DMS153 (cell line): ENCODE data around the gene SCGN.

Experiments used
- DNase-seq: peaks from one replicate; lab custom pipeline; 2025; lab: John Stamatoyannopoulos, UW

Gene SCGN

DNA sequence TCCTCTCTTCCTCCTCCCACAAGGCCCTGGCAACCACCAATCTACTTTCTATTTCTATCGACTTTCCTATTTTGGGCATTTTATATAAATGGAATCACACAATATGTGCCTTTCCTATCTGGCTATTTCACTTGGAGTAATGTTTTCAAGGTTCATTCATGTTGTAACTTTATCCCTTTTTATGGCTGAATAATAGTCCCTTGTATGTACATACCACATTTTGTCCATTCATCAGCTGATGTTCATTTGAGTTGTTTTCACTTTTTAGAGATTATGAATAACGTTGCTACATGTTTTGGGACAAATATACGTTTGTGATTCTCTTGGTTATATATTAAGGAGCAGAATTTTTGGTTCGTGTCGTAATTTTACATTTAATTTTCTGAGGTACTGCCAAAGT is 33.9 kb downstream of the SCGN start:
- no peak for DNase-seq

DNA sequence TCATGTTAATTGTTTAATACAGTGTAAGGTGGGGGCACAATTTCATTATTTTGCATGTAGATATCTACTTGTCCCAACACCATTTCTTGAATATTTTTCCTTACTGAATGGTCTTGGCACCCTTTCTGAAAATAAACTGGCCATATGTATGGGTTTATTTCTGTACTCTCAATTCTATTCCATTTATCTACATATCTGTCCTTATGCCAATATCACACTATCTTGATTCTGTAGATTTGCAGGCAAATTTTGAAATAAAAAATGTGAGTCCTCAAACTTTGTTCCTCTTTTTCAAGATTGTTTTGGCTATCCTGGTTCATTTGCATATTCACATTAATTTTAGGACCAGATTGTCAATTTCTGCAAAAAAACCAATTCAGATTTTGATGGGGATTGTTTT is 34.8 kb downstream of the SCGN start:
- no peak for DNase-seq

DNA sequence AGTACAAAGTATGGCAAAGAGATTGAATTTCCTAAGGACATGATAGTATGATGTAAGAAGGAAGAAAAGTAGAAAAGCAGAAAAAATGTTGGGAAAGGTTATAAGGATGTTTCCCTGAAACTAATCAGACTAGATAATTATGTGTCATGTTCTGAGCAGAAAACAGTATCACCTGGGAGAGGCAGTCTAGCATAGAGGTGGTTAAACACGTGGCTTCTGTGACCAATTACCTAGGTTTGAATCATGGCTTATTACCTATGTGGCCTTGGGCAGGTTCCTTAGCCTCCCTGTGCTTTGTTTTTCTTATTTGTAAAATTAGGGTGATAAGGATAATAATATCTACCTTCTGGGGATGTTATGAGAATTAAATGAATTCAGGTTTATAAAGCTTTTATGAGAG is 38.0 kb downstream of the SCGN start:
- DNase-seq = no peak

DNA sequence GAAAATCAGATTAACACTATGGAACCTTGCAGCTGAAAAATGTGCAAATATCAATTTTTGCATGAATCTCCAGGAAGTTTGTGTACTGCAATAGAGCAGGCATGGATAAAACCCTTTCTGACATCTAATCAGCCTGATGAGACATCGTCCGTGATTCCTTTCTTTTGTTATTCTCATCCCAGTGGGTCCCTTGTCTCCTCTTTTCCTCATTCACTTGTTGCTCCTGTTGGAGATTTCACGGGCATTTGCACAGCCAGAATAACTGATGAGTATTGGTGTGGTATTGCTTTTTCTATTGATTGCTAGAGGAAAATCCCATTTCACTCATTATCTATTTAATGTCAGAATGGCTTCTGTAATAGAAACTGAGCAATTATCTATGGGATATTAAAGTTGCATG is 39.9 kb downstream of the SCGN start:
- no peak for DNase-seq

DNA sequence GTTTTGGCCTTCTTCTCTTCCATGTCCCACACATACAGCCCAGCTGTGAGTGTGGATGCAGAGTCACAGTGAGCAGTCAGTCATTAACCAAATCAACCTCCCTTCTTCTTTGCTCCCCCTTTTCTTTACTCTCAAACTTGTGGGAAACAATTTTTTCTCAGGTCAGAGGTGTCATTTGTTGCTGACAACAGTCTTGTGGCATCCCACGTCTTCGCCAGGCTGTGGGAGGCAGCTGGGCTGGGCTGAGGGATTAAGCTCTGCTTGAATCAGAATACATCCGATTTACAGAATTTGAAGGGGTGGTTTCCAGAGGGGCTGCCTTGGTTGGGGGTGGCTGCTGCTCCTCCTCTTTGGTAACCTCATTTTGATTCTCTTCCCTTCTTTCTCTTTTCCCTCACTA is 40.5 kb downstream of the SCGN start:
- DNase-seq = no peak

DNA sequence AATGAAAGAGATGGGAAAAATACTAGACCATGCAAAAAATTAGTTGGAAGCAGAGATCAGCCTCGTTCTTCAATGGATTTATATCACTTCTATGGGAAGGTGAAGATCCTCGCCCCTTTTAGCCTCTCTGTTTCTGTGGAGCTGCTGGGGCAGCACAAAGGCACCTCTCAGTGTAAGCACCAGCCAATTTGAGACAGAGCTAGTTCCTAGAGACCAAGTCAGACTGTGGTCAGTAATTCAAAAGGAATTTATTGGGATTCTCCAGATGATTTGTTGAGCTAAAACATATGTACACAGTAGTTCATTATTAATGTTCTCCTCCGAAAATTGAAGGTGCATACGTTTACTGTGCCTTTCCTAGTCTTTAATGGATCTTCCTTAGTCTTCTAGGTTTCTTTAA is 42.4 kb downstream of the SCGN start:
- no peak for DNase-seq

DNA sequence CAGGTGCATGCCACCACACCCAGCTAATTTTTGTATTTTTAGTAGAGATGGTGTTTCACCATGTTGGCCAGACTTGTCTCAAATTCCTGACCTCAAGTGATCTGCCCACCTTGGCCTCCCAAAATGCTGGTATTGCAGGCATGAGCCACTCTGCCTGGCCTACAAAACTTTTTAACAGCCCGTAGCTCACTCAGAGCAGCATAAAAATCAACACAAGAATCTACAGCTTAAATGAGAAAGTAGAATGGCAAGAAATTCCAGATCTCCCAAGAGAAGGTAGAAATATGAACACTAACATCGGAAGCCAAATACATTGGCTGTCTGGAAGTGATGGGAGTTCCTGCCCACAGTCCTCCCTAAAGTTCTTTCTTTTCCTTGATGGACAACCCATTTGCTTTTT is 43.7 kb downstream of the SCGN start:
- DNase-seq = no peak

DNA sequence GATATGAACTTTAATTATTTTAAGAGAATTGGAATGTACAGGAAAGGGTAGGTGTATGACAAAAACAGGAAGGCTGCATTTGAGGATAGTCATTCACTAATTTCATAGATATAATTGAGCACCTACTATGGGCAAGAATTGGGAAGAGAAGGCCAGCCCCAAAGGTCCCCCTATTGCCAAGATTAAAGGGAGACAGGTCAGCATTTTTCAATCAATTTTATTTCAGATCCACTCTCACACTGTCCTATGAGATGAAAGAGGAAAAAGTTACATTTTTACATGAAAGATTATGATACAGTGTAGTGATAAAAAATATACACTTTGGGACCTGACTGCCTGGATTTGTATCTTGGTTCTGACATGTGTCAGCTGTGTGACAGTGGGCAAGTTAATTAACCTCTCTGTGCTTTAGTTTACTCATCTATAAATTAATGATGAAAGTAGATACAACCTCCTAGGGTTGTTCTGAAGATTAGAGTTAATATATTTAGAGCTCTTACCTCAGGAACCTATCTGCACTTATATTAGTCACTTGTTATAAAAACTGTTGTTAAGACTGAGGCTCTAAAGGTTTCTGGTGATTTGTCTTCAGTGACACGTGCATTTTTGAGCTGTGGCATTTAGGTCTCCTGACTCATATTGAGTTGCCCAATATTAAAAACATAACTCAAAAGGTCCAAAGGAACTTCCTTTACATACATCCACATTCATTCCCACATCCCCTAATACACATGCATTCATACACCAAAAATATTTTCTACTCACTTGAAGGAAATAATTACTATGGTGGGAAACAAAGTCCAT is 45.7 kb downstream of the SCGN start:
- no peak for DNase-seq

DNA sequence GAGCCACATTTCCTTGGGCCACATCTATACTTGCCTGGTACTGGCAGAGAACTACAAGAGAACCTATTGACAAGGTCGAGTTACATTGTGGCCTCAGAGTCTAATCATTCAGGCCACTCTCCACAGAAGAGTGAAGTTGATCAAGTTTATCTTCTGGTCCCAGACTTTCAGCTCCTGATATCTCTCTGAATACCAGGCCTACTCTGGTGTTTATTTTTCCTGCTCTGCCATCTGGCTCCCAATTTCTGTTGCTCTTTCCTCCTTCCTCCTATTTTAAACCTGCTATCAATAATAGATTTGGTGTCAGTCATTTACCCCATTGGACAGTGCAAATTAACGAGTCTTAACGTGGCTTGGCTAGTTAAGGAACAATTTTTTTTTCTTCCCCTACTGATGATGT is 46.6 kb downstream of the SCGN start:
- no peak for DNase-seq

DNA sequence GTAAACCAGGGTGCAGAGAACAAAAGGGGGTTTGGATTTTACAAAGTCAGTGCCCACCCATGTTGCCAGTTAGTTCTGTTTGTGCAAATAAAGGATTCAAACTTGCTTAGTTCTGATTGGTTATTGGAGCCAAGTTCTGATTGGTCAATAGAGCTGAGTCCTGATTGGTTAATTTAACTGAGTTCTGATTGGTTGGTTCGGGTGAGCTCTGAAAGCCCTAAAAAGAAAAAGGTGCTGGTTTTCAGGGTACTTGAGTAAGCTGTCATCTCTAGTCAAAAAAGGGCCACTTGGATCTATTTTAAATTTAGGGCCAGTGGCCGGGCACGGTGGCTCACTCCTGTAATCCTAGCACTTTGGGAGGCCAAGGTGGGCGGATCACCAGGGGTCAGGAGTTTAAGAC is 47.6 kb downstream of the SCGN start:
- DNase-seq = no peak

DNA sequence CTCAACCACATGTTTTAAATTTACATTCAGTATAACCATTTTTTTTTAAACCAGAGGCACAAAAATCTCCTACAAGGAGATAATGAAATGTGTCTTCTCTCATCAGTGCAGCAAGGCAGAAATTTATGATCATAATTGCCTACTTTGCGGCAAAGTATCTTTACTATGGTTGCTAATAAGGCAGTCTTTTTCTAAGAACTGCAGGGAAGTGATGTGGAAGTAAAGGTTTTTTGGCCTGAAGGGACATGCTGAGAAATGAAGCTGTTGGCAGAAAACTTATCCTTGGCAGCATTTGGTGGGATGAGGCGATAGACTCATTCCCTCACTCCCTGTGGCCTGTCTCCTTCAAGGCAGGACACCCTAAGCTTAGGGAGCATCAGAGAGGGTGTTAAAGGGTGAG is 48.7 kb downstream of the SCGN start:
- no peak for DNase-seq

DNA sequence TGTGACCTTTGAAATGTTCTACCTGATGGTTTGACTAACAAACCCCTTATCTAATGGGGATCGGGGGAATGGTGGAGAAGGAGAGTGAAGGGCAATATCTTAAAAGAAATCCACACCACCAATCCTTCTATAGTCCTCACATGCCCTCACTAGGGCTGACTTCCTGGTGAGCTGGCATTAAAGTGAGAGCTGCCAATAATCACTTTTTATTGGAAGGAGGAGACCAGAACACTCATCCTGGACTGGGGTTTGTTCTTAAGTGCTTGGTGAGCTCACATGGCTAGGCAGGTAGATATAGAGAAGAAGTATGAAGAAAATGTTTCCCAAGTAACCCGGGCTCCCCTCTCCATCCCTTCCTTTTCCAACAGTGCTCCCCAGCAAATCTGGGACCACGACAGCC is 49.8 kb downstream of the SCGN start:
- DNase-seq = no peak

DNA sequence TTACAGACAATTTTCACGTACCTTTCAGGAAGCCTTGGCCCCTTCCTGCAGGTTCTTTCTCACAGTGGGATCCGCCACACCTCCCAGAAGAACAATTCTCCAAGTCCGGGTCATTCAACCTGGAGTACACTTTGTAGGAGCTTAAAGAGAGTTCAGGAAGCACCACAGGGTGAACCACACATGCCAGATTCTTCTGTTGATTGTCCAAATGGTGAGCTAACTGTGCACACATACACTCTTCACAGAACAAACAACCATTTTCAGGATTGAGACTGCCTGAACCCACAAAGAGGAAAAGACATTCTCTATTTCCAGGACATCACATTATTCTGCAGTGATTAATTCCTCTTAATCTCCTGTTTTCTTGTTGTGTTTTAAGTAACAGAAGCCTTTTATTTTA is 51.0 kb downstream of the SCGN start:
- DNase-seq = peak; percentile 50

DNA sequence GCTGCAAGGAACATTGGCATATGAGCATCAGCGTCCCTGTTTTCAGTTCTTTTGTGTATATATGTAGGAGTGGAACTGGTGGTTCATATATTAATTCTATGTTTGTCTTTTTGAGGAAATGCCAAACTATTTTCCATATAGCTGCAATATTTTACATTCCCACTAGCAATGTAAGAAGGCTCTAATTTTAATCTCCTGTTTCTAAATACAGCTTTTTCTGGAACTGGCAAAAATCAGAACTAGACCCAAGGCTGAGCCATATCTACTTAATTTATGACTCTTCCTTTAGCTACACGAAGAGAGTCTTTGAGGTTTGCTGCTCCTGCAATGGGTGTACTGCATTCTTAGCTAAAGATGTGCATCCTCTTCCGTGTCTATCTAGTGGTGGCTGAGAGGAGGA is 52.0 kb downstream of the SCGN start:
- DNase-seq = no peak

DNA sequence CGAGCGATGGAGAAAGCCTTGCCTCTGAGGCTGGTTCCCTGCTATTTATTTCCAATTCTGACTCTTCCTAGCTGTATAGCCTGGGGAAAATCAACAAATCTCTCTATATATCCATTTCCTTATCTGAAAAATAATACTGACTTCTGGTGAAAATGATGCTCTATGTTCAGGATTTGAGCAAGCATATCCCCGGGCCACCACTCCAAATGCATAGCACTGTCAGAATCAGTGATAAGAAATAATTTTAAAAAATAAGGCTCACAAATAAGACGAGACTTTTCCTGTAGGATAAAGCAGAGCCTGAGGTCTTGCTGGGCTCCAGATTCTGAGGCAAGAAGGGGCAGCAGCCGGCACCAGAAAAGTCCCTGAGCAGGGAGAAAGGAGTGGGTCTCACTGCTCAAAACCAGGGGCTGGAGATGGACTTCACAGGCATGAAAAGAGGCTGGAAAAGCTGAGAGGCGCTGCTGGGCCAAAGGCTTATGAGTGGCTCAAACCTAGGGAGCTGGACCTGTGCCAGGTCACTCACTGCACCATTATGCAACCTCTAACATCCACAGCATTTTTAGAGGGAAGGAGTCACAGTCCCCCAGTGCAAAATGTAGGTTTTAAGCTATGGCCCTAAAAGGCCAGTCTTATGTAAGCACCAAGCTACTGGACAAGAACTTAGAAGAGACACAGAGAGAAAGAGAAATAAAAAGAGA is 54.4 kb downstream of the SCGN start:
- DNase-seq = peak; percentile 30

DNA sequence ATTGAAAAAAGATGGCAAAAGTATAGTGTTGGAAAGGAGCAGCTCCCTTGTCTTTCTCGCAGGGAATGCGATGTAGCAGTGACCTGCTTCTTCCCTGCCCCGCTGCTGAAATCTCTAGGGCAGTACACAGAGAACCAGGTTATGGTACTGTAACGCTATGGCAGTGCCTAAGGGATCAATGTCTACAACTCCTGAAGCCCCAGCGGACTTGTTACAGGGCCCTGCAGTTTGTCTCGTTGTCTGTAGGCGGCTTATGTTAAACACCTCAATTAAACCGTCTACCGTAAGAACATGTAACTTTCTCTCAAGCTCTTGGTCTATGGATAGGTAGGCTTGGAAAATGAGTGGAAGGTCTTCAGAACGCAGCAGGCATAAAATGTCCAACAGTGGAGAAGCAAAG is 57.7 kb downstream of the SCGN start:
- DNase-seq = no peak

DNA sequence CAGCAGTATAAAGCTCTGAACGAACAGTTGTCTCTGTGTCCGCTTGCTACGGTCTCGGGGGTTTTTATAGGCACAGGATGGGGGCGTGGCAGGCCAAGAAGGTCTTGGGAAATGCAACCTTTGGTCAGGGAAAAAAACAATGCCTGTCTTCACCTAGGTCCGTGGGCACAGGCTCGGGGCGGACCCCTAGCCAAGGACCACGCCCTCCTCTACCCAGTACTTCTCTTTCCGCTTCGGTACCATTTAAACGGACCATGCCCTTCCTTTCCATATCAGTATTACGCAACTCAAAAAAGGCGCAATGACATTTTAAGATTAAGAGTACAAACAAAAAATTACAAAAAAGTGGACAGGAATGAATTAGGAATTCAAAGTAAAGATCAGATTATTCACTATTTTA is 58.3 kb downstream of the SCGN start:
- no peak for DNase-seq

DNA sequence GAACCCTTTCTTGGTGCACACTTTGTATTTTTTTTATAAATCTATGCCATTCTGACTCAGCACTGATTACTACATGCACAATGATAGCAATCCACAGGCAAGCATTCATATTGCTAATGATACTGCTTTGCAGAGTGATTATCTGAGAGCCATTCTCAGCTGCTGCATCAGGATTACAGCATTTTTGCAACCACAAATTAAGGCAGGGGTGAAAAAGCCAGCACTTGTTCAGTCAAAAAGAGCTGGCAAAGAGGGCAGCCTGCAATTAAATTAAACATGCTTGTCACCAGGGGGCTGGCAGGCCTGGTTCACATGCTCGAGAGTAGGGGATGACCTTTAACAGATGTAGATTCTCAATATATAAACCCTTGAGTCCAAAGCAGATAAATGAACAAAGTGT is 61.8 kb downstream of the SCGN start:
- no peak for DNase-seq

DNA sequence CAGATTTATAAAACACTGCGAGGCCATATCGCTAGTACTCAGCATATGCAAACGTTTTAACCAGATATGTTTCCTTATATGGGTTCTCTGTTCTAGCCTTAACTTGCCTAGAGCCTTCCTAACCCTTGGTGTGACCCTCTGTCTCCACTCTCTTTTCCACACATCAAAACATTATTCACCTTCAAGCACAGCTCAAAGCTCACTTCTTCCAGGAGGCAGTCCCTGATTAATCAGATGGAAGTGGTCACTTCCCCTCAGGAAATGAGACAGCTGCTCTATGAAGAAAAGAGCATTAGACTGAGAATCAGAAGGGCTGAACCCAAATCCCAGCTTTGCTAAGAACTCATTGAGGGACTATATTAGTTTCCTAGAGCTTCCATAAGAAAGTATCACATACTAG is 62.8 kb downstream of the SCGN start:
- no peak for DNase-seq

DNA sequence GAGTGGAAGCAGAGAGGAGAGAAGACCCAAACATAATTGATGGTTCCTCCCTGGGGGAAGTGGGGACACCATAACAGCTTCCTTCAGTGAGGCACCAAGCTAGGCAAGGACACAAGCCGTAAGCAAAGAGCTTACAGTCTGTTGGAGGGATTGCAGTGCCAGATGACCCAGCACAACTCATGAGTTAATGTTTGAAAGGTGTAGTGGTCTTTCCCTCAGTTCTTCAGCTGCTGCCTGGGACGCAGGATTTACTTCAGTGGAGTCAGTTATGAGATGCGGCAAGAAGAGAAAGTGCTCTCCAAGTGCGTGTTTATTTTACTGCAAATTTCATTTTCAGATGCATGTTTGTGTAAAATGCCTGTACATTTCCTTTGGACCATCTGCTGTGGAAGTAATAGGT is 63.8 kb downstream of the SCGN start:
- no peak for DNase-seq

DNA sequence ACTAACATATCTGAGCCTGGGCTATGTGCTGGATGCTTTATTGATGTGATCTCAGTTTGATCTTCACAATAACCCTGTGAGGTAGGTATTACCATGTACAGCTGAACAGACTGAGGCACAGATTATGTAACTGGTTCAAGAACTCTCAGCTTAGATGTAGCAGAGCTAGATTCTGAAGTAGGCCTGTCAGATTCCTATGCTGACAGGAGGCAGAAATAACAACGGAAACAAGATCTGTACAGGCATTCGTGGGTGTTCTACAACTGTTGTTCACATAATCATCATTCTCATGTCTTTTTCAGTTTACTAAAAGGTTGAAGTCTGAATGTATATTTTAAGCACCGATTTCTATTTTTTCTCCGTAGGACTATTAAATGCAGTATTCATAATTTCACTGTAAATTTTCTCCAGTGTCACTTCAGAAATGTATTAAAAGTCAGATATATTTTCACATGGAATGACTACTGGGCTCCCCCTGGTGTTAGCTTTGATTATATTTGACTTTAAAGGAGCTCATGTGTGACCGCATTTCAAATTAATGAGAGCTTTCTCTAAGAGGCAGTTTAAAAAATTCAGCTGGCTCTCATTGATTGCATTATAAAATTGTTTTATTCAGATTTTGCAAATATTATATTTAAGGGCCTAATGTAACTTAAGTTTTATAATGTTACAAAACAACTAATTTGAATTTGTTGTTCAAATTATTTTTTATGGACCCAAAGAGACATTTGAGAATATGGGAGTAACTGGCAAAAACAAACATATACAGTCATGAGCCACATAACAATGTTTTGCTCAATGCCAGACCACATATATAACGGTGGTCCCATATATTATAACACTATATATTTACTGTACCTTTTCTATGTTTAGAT is 66.1 kb downstream of the SCGN start:
- DNase-seq = peak; percentile 14

DNA sequence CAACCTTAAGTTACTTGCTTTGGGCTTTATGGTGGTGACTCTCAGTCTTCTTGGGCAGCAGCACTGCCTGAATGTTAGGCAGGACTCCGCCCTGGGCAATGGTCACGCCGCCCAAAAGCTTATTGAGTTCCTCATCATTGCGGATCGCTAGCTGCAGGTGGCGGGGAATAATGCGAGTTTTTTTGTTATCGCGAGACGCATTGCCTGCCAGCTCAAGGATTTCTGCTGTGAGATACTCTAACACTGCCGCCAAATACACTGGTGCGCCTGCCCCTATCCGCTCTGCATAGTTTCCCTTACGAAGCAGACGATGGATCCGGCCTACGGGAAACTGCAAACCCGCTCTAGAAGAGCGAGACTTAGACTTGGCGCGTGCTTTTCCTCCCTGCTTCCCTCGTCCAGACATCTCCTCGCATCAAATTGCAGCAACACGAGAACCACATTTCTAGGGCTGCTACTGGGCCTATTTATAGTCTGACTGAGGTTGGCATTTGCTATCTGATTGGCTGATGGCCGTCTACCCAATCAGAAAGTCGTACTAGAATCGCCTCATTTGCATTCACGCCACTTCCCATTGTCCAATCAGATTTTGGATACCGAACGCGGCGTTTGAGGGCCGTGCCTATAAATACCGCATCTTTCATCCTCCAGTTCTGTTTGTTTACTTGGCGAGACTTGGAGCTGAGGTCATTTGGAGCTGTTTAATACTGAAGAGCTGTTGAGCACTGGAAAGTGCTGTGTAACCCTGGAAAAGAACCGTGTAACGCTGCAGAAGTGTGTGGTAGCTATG is 74.3 kb downstream of the SCGN start:
- DNase-seq = no peak
